Measurements from ENCODE around the gene KLK7. TPM values are rescaled to one million over a fixed set of nuclear protein-coding genes. Genes with fewer than 3 reads are reported as not detected.

The KLK7 gene
- total RNA-seq, 1 experiment from 2014 or later, result not detected

GRCh38 chr19:51018745-51019543 lies 35.2 kb upstream of the KLK7 start:
- peaks cover 7% of the 10 kb centered on the region for H3K4me1 ChIP-seq (ENCODE audit: insufficient read depth, low read length, poor library complexity, severe bottlenecking)
- no peak overlapping the region for H3K27ac ChIP-seq (ENCODE audit: low read depth, low read length, poor library complexity, severe bottlenecking)
- DNase-seq (ENCODE audit: low spot score), result no peak
- H3K9me3 ChIP-seq (ENCODE audit: low read depth, low read length, poor library complexity, severe bottlenecking), result no peaks in the 10 kb centered on the region
- ChIA-PET POLR2A (ENCODE audit: low non-redundant PET) (no interaction called here), CTCF (no interaction called here)
- peak overlapping the region; percentile 4 for H3K4me3 ChIP-seq (ENCODE audit: low read depth, low read length, poor library complexity, severe bottlenecking)
- BruUV-seq (replicated peaks), result no TSS peak
- peaks cover 65% of the 10 kb centered on the region for H3K27me3 ChIP-seq (replicated peaks; ENCODE audit: insufficient read depth, low read depth, low read length, poor library complexity)
- intact Hi-C loops (cut with micrococcal nuclease; ENCODE audit: unreplicated experiment), result loop anchor here (10.0 kb wide), 1 partner anchor 314 kb away; no protein-coding TSS in a partner anchor
- TF ChIP-seq EZH2 (IDR thresholded peaks at IDR 0.05; ENCODE audit: borderline replicate concordance, low read depth, low read length, poor library complexity, severe bottlenecking), result no peak
- TF ChIP-seq CTCF (conservative IDR thresholded peaks at IDR 0.05; ENCODE audit: low read depth, low read length), result no peak
- H3K36me3 ChIP-seq (ENCODE audit: insufficient read depth, low read length, poor library complexity, severe bottlenecking), result no peaks in the 10 kb centered on the region

- peak; percentile 92 for TF ChIP-seq CTCF (conservative IDR thresholded peaks at IDR 0.05; ENCODE audit: low read depth, low read length)
- peak; percentile 86 for TF ChIP-seq EZH2 (IDR thresholded peaks at IDR 0.05; ENCODE audit: borderline replicate concordance, low read depth, low read length, poor library complexity, severe bottlenecking)
- peaks cover 54% of the 10 kb centered on the region for H3K27me3 ChIP-seq (replicated peaks; ENCODE audit: insufficient read depth, low read depth, low read length, poor library complexity)
- H3K36me3 ChIP-seq (ENCODE audit: insufficient read depth, low read length, poor library complexity, severe bottlenecking), result no peaks in the 10 kb centered on the region
- peak; percentile 85 for DNase-seq (ENCODE audit: low spot score)
- BruUV-seq (replicated peaks), result no TSS peak
- POLR2A ChIA-PET (ENCODE audit: low non-redundant PET), result no interaction called here
- peaks cover 7% of the 10 kb centered on the region for H3K4me1 ChIP-seq (ENCODE audit: insufficient read depth, low read length, poor library complexity, severe bottlenecking)
- intact Hi-C loops (cut with micrococcal nuclease; ENCODE audit: unreplicated experiment), result loop anchor here (2.0 to 10.0 kb wide), 2 partner anchors 86 to 312 kb away; no protein-coding TSS in a partner anchor
- peak overlapping the region; percentile 40 for H3K4me3 ChIP-seq (ENCODE audit: low read depth, low read length, poor library complexity, severe bottlenecking)
- H3K9me3 ChIP-seq (ENCODE audit: low read depth, low read length, poor library complexity, severe bottlenecking), result no peaks in the 10 kb centered on the region
- CTCF ChIA-PET, result interaction anchor here (0.6 to 1.7 kb wide), 9 partner anchors 15 to 660 kb away, joined by 3 to 8 read pairs (median 4); no protein-coding TSS in a partner anchor
- no peak overlapping the region for H3K27ac ChIP-seq (ENCODE audit: low read depth, low read length, poor library complexity, severe bottlenecking)
Measured at GRCh38 chr19:51016798-51017683, 33.3 kb upstream of the KLK7 start.

- Histone ChIP-seq H3K4me1 (ENCODE audit: insufficient read depth, low read length, poor library complexity, severe bottlenecking) (peaks cover 7% of the 10 kb centered on the region), H3K27ac (ENCODE audit: low read depth, low read length, poor library complexity, severe bottlenecking) (no peak overlapping the region), H3K4me3 (ENCODE audit: low read depth, low read length, poor library complexity, severe bottlenecking) (no peak overlapping the region), H3K27me3 (replicated peaks; ENCODE audit: insufficient read depth, low read depth, low read length, poor library complexity) (peaks cover 55% of the 10 kb centered on the region), H3K9me3 (ENCODE audit: low read depth, low read length, poor library complexity, severe bottlenecking) (no peaks in the 10 kb centered on the region), H3K36me3 (ENCODE audit: insufficient read depth, low read length, poor library complexity, severe bottlenecking) (no peaks in the 10 kb centered on the region)
- ChIA-PET CTCF (interaction anchor here (0.6 to 1.7 kb wide), 2 partner anchors 86 to 565 kb away, joined by 3 to 7 read pairs; no protein-coding TSS in a partner anchor), POLR2A (ENCODE audit: low non-redundant PET) (no interaction called here)
- no peak for DNase-seq (ENCODE audit: low spot score)
- intact Hi-C loops (cut with micrococcal nuclease; ENCODE audit: unreplicated experiment), result loop anchor here (2.0 to 10.0 kb wide), 2 partner anchors 85 to 311 kb away; no protein-coding TSS in a partner anchor
- BruUV-seq (replicated peaks), result no TSS peak
- TF ChIP-seq CTCF (conservative IDR thresholded peaks at IDR 0.05; ENCODE audit: low read depth, low read length) (no peak), EZH2 (IDR thresholded peaks at IDR 0.05; ENCODE audit: borderline replicate concordance, low read depth, low read length, poor library complexity, severe bottlenecking) (no peak)
Measured at GRCh38 chr19:51015691-51016267, 32.1 kb upstream of the KLK7 start.
